Right hindlimb (tissue), 1 donor: Measurements from ENCODE around the gene TBXAS1.

Source experiments
- DNase-seq: peaks from one replicate; pipeline ENCODE4 v3.0.0-alpha.2; 2018

Gene TBXAS1

DNA sequence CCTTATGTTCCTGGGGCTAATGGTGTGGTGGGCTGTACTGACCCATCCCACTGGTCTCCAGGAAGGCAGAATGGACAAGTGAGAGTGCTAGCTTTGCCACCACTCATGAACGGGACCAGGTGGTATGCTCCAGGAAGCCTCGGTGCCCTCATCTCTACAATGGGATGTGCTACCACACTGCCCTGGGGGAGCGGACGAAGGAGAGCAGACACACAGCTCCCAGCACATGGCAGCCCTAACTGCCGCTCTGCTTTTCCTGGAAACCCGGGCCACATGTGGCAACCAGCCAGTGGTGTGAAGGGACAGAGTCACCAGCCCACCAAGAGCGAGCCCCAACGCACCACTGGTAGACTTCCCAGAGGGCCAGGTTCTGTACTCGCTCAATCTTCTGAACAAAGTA is 197.9 kb downstream of the TBXAS1 start:
- no peak for DNase-seq

DNA sequence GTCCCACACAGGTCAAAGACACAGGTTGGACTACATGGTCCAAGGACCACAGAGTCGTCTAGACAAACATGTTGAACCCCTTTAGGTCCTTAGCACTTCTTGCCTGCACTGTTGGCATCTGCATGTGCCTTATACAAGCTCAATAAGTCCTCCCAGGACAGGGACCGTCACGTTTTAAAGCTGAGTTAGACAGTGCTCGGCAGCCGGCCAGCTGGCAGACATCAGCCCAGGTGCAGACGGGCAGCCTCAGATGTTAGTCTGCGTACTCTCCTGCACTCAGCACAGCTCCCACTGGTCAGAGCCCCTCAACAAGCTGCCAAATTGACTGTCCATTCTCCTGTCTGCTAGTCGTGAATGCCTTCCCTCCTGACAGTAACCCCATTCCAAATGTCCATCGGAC is 198.8 kb downstream of the TBXAS1 start:
- DNase-seq: no peak

DNA sequence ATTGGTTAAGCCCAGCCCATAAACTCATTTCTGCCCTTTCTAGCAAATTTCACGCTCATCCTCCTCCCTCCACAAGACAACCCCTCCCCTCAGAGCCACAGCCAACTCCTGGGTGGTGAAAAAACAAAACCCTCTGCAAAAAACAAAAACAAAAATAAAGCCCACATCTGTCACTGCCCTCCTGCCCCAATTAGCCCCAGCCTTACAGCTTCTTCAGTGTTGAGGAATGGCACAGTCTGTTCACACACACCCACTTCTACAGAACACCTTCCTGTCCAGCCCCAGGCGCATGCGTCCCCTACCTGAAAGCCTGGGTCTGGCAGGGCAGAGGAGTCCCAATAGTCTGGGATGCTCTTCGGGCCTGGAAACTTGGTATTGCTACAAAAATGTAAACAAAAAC is 199.2 kb downstream of the TBXAS1 start:
- no peak for DNase-seq

GRCh38 chr7:140029072-140029471 is 200.0 kb downstream of the TBXAS1 start:
- no peak for DNase-seq

DNA sequence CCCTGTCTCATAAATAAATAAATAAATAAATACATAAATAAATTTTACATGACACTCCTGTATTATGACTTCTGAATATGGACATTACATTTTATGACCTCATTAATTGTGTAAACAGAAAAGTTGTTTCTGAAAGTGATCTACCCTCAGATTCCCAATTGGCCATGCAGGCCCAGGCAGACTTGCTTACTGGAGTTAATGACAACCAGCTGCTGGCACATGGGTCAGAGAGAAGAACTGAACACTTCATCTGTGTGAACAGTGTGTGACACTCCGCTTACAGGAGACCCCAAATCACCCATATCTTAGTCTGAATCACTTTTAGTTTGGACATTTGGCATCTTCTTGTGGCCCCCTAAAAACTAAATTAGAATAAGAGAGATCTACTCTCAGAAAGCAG is 202.3 kb downstream of the TBXAS1 start:
- DNase-seq: no peak

DNA sequence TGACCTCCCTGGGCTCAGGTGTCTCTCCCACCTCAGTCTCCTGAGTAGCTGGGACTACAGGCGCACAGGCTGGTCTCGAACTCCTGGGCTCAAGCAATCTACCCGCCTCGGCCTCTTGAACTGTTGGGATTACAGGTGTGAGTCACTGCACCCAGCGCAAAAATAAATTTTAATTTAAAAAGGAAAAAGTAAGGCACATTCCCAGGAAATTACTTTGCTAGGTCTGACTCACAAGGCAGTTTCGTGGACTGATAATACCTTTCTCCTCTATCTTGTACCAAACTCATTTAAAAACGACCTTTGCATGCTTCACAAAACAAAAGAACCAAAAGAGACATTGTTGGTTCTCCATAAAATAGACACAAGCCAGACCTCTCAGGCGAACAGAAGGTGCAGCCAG is 204.0 kb downstream of the TBXAS1 start:
- no peak for DNase-seq

DNA sequence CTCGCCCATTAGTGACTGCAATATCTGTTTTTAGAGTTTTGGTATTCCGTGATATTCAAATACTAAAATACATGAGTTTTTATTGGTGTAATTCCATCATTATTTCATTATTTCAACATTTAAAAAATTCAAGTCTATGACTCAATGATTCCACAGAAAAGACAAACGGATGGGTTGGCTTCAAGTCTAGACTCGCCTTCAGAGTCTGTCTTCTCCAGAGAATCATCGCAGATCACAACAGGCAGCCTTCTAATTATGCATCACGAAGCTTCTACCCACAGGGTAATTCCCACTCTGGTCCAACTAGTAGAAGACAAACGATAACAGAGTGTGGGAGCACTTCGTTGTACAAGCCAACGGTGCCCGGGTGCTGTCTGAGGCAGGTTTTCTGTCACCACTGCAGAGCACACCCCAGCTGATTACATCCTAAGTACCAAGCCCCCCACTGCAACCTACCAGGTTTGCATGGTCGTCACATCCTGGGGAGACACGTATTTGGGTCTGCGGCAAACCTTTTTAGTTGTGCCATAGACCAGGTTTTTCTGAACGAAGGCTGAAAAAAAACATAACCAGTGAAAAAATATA is 204.8 kb downstream of the TBXAS1 start:
- DNase-seq: no peak

- no peak for DNase-seq
Observed at GRCh38 chr7:140034421-140034820, 205.4 kb downstream of the TBXAS1 start.

DNA sequence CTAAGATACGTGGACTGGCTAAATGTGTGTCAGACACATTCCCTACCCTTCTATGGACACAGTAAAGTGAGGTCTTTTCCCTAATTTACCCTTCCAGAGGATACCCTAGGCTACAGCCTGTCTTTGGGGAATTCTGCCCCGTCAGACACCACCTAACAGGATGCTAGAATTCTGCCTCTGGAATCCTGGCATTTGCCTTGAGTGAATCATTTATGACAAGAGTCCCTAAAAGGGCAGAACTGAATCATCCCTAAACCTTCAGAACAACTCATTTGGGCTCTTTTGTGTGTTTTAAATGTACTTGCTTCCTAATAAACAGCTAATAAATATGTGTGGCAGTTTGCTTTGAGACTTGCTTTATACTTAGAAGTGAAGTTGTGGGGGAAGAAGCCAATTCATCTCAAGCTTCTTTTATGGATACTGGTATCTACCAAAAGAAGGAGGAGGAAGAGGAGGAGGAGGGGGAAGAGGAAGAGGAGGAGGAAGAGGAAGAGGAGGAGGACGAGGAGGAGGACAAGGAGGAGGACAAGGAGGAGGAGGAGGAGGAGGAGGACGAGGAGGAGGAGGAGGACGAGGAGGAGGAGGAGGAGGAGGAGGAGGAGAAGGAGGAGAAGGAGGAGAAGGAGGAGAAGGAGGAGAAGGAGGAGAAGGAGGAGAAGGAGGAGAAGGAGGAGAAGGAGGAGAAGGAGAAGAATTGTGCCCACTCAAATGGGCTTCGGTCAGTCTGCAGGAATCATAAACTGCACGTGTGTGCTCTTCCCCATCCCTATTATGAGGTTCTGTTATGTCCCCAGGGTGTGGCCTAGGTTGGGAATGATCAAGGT is 206.5 kb downstream of the TBXAS1 start:
- DNase-seq: no peak

DNA sequence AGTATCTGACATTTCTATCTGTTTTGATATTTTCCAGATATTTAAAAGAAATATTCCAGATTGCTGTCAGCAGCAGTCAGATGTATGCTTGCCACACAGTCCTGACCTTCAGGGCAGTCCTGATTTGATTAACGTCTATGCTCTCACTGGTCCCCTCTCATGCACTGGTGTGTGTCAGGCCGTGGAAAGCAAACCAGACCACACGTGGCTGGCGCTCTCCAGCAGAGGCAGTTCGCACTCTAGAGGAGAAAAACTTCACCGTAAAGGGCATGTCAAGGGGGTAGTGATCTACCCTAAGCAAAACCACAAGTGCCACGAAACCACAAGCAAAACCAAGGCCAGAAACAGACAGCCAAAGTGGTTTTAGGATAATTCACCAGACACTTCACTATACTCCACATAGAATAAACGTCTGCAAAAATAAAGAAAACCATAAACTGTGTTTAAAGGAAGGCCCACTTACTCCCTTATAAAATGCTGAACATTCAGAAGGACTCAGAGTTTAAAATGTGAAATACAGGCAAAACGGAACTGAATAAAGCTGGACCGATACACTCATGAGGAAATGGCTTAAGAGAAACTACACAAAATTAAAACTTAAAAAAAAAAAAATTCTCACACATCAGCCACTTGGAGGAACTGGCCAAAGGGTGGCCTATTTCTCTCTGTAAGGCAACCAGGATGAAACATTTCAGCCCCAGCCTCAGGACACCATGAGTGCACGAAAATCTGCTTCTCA is 207.3 kb downstream of the TBXAS1 start:
- DNase-seq: no peak

- no peak for DNase-seq
Observed at GRCh38 chr7:140039066-140039465, 210.0 kb downstream of the TBXAS1 start.

DNA sequence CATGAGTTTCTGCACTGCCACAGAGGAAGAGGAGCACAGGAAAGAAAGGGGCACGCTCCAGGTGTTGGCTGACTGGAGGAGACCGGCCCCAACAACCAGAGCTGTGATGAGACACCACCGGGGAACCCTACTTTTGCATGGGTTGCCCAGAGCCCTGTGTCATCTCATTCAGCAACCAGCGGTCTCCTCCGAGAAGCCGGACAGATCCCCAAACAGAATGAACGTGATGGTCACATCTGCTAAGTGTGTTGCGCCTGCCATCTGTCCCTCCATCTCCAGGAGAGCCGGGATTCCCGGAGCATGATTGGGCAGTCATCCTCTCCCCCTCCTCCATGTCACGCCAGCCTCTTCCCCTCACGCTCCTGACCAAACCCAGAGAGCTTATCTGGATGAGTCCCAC is 210.8 kb downstream of the TBXAS1 start:
- DNase-seq: no peak

DNA sequence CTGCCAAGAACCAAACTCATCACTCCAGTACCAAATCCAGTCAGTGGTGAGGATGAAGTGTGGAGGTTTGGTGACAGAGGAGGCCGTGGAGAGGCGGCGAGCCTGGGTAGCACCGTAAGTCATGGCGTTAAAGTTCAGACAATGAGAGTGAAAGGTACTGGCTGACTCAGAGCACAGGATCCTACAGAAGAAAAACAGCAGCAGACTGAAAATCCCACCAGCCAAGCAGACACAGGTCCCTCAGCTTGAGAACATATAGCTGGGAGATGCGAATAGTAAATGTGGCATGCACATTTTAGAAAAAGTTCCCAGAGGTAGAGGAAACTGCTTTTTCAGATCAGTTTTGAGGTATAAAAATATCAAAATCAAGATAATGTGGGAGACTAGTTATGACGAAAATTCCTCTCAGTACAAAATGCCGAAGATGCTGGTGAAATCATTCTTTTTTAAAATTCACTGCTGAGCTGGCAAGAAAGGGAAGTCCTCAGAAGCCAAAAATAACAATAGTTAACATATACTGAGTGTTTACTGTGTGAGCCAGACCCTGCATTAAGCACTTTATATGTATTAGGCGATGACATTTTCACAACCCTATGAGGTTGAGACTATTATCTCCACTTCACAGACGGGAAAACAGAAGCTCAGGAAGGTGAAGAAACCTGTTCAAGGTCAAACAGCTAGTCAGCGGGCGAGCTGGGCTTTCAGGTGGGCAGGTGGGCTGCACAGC is 212.8 kb downstream of the TBXAS1 start:
- DNase-seq: no peak

DNA sequence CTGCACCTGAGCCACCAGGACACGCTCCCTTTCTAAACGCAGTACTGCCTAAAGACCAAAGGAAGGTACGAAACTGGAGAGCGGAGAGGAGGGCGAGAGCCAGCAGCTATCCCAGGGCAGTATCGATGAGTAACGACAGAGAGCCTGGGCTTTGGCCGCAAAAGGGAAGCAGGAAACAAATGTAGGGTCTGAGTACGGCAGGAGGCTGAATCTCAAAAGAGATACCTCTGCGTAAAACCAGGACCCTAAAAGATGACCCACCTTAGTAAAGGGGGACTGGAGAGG is 213.3 kb downstream of the TBXAS1 start:
- DNase-seq: no peak

DNA sequence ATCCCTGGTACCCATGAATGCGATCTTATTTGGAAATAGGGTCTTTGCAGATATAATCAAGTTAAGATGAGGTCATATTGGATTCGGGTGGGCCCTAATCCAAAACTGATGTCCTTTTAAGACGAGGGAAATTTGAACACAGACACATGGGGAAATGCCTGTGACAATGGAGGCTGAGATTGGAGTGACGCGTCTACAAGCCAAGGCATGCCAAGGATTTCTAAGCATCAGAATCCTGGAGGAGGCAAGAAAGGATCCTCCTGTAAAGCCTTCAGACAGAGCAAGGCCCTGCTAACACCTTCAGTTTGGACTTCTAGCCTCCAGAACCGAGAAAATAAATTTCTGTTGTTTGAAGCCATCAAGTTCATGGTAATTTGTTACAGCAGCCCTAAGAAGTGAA is 215.2 kb downstream of the TBXAS1 start:
- DNase-seq: no peak

DNA sequence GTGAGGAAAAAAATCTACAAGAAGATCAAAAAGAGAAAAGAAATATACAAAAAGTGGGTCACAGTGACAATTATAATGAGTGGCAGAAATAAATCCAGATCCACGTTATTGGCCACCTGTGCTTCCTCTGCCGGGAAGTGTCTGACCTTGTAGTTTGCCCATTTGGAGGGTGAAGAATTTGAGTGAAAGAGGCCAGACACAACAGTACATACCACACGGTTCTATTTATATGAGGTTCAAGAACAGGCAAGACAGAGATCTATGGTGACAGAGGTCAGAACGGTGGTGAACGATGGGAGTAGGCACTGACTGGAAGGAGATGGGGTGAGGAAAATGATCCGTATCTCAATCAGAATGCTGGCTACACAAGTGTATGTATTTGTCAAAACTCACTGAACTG is 216.6 kb downstream of the TBXAS1 start:
- DNase-seq: no peak

DNA sequence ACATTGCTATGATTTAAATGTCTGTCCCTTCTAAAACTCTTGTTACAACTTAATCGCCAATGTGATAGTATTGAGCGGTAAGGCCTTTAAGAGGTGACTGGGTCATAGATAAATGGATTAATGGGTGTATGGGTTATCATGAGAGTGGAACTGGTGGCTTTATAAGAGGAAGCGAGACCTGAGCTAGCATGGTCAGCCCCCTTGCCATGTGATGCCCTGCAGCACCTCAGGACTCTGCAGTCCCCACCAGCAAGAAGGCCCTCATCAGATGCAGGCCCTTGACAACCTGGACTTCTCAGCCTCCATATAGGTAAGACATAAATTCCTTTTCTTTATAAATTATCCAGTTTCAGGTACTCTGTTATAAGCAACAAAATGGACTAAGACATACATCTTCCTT is 218.1 kb downstream of the TBXAS1 start:
- no peak for DNase-seq

GRCh38 chr7:140048138-140048537 is 219.1 kb downstream of the TBXAS1 start:
- no peak for DNase-seq

- no peak for DNase-seq
Observed at GRCh38 chr7:140048989-140049338, 219.9 kb downstream of the TBXAS1 start.

GRCh38 chr7:140049339-140050024 is 220.4 kb downstream of the TBXAS1 start:
- DNase-seq: no peak

DNA sequence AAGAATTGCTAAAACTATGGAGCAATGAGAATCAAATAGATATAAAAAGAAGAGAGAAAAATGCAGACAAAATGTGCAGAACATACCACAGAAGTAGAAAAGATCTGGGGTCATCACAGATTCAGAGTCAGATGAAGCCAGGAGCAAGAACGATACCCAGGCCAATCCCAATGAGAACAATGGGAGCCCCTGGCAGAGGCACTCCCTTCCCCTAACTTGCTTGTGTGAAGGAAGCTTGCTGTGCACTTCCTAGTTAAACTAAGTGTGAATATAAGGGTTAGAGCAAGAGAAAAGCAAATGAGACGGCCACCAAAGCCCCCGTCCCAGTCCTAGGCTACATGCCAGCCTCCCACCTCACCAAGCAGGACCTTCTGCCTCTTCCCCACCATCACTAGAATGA is 221.0 kb downstream of the TBXAS1 start:
- no peak for DNase-seq

- DNase-seq: no peak
Observed at GRCh38 chr7:140051820-140052219, 222.8 kb downstream of the TBXAS1 start.
